ENCODE data around the gene PTH2R.
"Not testable (repeated sequence)": the region's sequence is repeated elsewhere in the genome, so short reads cannot be mapped to it uniquely, and the experiment has no call there.

The PTH2R gene

GRCh38 chr2:208426412-208427045 lies 19.9 kb downstream of the PTH2R start:
- TF ChIP-seq CTCF (IDR thresholded peaks at IDR 0.05; ENCODE audit: low read depth, low read length, missing control alignments) = no peak
- no peak for DNase-seq (ENCODE audit: low read depth)
- in situ Hi-C loops (cut with HindIII; ENCODE audit: low sequenced_read_pairs) = no loop called here

GRCh38 chr2:208437755-208438154 lies 31.2 kb downstream of the PTH2R start:
- no peak overlapping the region for H3K4me3 ChIP-seq (ENCODE audit: low read depth, low read length)
- TF ChIP-seq CTCF (IDR thresholded peaks at IDR 0.05; ENCODE audit: low read depth, low read length, missing control alignments) = no peak
- DNase-seq (ENCODE audit: low read depth) = no peak
- in situ Hi-C loops (cut with HindIII; ENCODE audit: low sequenced_read_pairs) = no loop called here

More at GRCh38 chr2:208426412-208427045, 19.9 kb downstream of the PTH2R start:
- H3K4me3 ChIP-seq (ENCODE audit: low read depth, low read length) = no peak overlapping the region

GRCh38 chr2:208440716-208441115 lies 34.1 kb downstream of the PTH2R start:
- DNase-seq (ENCODE audit: low read depth) = no peak
- TF ChIP-seq CTCF (IDR thresholded peaks at IDR 0.05; ENCODE audit: low read depth, low read length, missing control alignments) = no peak
- no peak overlapping the region for H3K4me3 ChIP-seq (ENCODE audit: low read depth, low read length)
- in situ Hi-C loops (cut with HindIII; ENCODE audit: low sequenced_read_pairs) = no loop called here

GRCh38 chr2:208441951-208442350 lies 35.4 kb downstream of the PTH2R start:
- in situ Hi-C loops (cut with HindIII; ENCODE audit: low sequenced_read_pairs) = no loop called here
- no peak overlapping the region for H3K4me3 ChIP-seq (ENCODE audit: low read depth, low read length)

GRCh38 chr2:208447447-208447846 lies 40.9 kb downstream of the PTH2R start:
- DNase-seq (ENCODE audit: low read depth); H3K4me3 ChIP-seq (ENCODE audit: low read depth, low read length); in situ Hi-C loops (cut with HindIII; ENCODE audit: low sequenced_read_pairs): not testable (repeated sequence)

More at GRCh38 chr2:208441951-208442350, 35.4 kb downstream of the PTH2R start:
- no peak for TF ChIP-seq CTCF (IDR thresholded peaks at IDR 0.05; ENCODE audit: low read depth, low read length, missing control alignments)
- no peak for DNase-seq (ENCODE audit: low read depth)

- in situ Hi-C loops (cut with HindIII; ENCODE audit: low sequenced_read_pairs) = no loop called here
- TF ChIP-seq CTCF (IDR thresholded peaks at IDR 0.05; ENCODE audit: low read depth, low read length, missing control alignments) = no peak
- no peak for DNase-seq (ENCODE audit: low read depth)
- H3K4me3 ChIP-seq (ENCODE audit: low read depth, low read length) = no peak overlapping the region
Observed at GRCh38 chr2:208451061-208451460, 44.5 kb downstream of the PTH2R start.

GRCh38 chr2:208454861-208455260 lies 48.3 kb downstream of the PTH2R start:
- TF ChIP-seq CTCF (IDR thresholded peaks at IDR 0.05; ENCODE audit: low read depth, low read length, missing control alignments) = no peak
- in situ Hi-C loops (cut with HindIII; ENCODE audit: low sequenced_read_pairs) = no loop called here
- DNase-seq (ENCODE audit: low read depth) = no peak
- no peak overlapping the region for H3K4me3 ChIP-seq (ENCODE audit: low read depth, low read length)

Data from astrocyte of the cerebellum (primary cell).